Bronchial epithelial cell (primary cell): ENCODE data around the gene LRTM2. TPM values are rescaled to one million over a fixed set of nuclear protein-coding genes. Genes with fewer than 3 reads are reported as not detected.
"Not testable (repeated sequence)": the region's sequence is repeated elsewhere in the genome, so short reads cannot be mapped to it uniquely, and the experiment has no call there.

Experiments
- DNase-seq: peaks from one replicate; pipeline ENCODE4 v3.0.0-alpha.2; 2010; ENCODE audit warnings: low read depth
- FAIRE-seq: peaks from 2 replicates; lab custom pipeline; 2011; peaks lifted over from hg19 to GRCh38; lab: Jason Lieb, UNC
- H3K27me3 ChIP-seq: 2 replicates; pipeline ENCODE4 v1.5.1; 2011; ENCODE audit warnings: low read length; ENCODE audit not compliant: control insufficient read depth, insufficient read depth
- H3K36me3 ChIP-seq: 2 replicates; pipeline ENCODE4 v1.5.1; 2011; ENCODE audit warnings: low read length; ENCODE audit not compliant: control insufficient read depth, insufficient read depth
- H3K4me3 ChIP-seq: 2 replicates; pipeline ENCODE4 v1.5.1; 2011; ENCODE audit warnings: mild to moderate bottlenecking, low read depth, low read length, control low read depth
- CTCF ChIP-seq: IDR thresholded peaks from 2 replicates; pipeline ENCODE4 v1.5.1; 2011; ENCODE audit warnings: mild to moderate bottlenecking, moderate library complexity, low read length, control low read depth, inconsistent platforms; ENCODE audit not compliant: insufficient read depth, severe bottlenecking
- total RNA-seq: library from RNA; depleted of rRNA; stranded (reverse); fragments of >200 nt; gene quantifications from 2 replicates; pipeline ENCODE4 v1.2.1, GENCODE V29; 2014

The LRTM2 gene
- total RNA-seq, 1 donor from 2014 or later = not detected

- Histone ChIP-seq H3K36me3 (no peaks in the 10 kb centered on the region), H3K27me3 (no peaks in the 10 kb centered on the region), H3K4me3 (no peak overlapping the region)
- no peak for FAIRE-seq
- no peak for TF ChIP-seq CTCF
- peak; percentile 7 for DNase-seq
These were observed 7.6 kb upstream of the LRTM2 start for GRCh38 chr12:1812650-1813302.

GRCh38 chr12:1814266-1814665 is 6.1 kb upstream of the LRTM2 start:
- DNase-seq (no peak), FAIRE-seq (no peak)
- TF ChIP-seq CTCF = no peak
- H3K36me3 ChIP-seq = no peaks in the 10 kb centered on the region
- H3K4me3 ChIP-seq = no peak overlapping the region
- H3K27me3 ChIP-seq = peaks cover under 1% of the 10 kb centered on the region

GRCh38 chr12:1815108-1815507 is 5.3 kb upstream of the LRTM2 start:
- DNase-seq (no peak), FAIRE-seq (no peak)
- TF ChIP-seq CTCF = no peak
- H3K27me3 ChIP-seq = peaks cover 2% of the 10 kb centered on the region
- no peaks in the 10 kb centered on the region for H3K36me3 ChIP-seq
- H3K4me3 ChIP-seq = no peak overlapping the region

- no peak for TF ChIP-seq CTCF
- no peak for FAIRE-seq
These were observed 4.3 kb upstream of the LRTM2 start for GRCh38 chr12:1815814-1816729.

GRCh38 chr12:1816730-1817348 is 3.5 kb upstream of the LRTM2 start:
- DNase-seq (no peak), FAIRE-seq (peak; percentile 77)
- Histone ChIP-seq H3K27me3 (peaks cover 12% of the 10 kb centered on the region), H3K4me3 (no peak overlapping the region), H3K36me3 (no peaks in the 10 kb centered on the region)
- no peak for TF ChIP-seq CTCF

More at GRCh38 chr12:1815814-1816729, 4.3 kb upstream of the LRTM2 start:
- Histone ChIP-seq H3K36me3 (no peaks in the 10 kb centered on the region), H3K27me3 (peaks cover 5% of the 10 kb centered on the region), H3K4me3 (no peak overlapping the region)
- no peak for DNase-seq

GRCh38 chr12:1817928-1818327 is 2.4 kb upstream of the LRTM2 start:
- not testable (repeated sequence) for H3K4me3 ChIP-seq, FAIRE-seq, DNase-seq, H3K36me3 ChIP-seq
- H3K27me3 ChIP-seq = peaks cover 18% of the 10 kb centered on the region
